ENCODE results near the gene DNAI2.
"Not testable (repeated sequence)": the region's sequence is repeated elsewhere in the genome, so short reads cannot be mapped to it uniquely, and the experiment has no call there.

The DNAI2 gene

GRCh38 chr17:74245145-74245831 is 28.7 kb upstream of the DNAI2 start:
- DNase-seq, result no peak

- no peak for DNase-seq
These were observed 28.2 kb upstream of the DNAI2 start for GRCh38 chr17:74245871-74246270.

- no peak for DNase-seq
These were observed 24.3 kb upstream of the DNAI2 start for GRCh38 chr17:74249590-74250270.

GRCh38 chr17:74250324-74250995 is 23.6 kb upstream of the DNAI2 start:
- no peak for DNase-seq

GRCh38 chr17:74251051-74251450 is 23.0 kb upstream of the DNAI2 start:
- no peak for DNase-seq

- DNase-seq, result no peak
These were observed 22.5 kb upstream of the DNAI2 start for GRCh38 chr17:74251569-74251968.

- DNase-seq, result no peak
These were observed 21.8 kb upstream of the DNAI2 start for GRCh38 chr17:74252211-74252610.

GRCh38 chr17:74253036-74253435 is 21.0 kb upstream of the DNAI2 start:
- DNase-seq, result no peak

- DNase-seq, result no peak
These were observed 16.7 kb upstream of the DNAI2 start for GRCh38 chr17:74257311-74257710.

- DNase-seq, result no peak
These were observed 14.1 kb upstream of the DNAI2 start for GRCh38 chr17:74259667-74260524.

GRCh38 chr17:74260525-74260850 is 13.5 kb upstream of the DNAI2 start:
- no peak for DNase-seq

GRCh38 chr17:74262601-74263000 is 11.4 kb upstream of the DNAI2 start:
- no peak for DNase-seq

- DNase-seq, result not testable (repeated sequence)
These were observed 7.0 kb upstream of the DNAI2 start for GRCh38 chr17:74267054-74267453.

GRCh38 chr17:74267579-74267978 is 6.5 kb upstream of the DNAI2 start:
- no peak for DNase-seq

GRCh38 chr17:74267987-74268499 is 6.0 kb upstream of the DNAI2 start:
- DNase-seq, result no peak

- DNase-seq, result no peak
These were observed 5.5 kb upstream of the DNAI2 start for GRCh38 chr17:74268558-74268957.

- DNase-seq, result no peak
These were observed 3.7 kb upstream of the DNAI2 start for GRCh38 chr17:74270333-74270732.

GRCh38 chr17:74271281-74271680 is 2.8 kb upstream of the DNAI2 start:
- DNase-seq, result no peak

- no peak for DNase-seq
These were observed 2.0 kb upstream of the DNAI2 start for GRCh38 chr17:74271901-74272561.

- no peak for DNase-seq
These were observed 1.3 kb upstream of the DNAI2 start for GRCh38 chr17:74272731-74273201.

- no peak for DNase-seq
These were observed 791 bp downstream of the DNAI2 start for GRCh38 chr17:74274709-74275340.

- DNase-seq, result no peak
These were observed 2.0 kb downstream of the DNAI2 start for GRCh38 chr17:74276051-74276476.
